ENCODE results near the gene ZBTB43. TPM values are rescaled to one million over a fixed set of nuclear protein-coding genes. Genes with fewer than 3 reads are reported as not detected.

Gene ZBTB43
- total and polyA plus RNA-seq, 10 of the 15 experiments (the other 5 are each of a cell fraction or from before 2014, with no cell fraction given) = 2.4 to 19.3 (median 8.7) TPM

GRCh38 chr9:126761274-126761673, 43.6 kb upstream of the ZBTB43 start:
- FAIRE-seq = no peak
- H3K79me2 ChIP-seq (ENCODE audit: control insufficient read depth, insufficient read depth, low read length) = no peaks in the 10 kb centered on the region
- ATAC-seq = no peak
- no peak overlapping the region for H3K4me3 ChIP-seq
- TF ChIP-seq PKNOX1 (IDR thresholded peaks at IDR 0.05) = no peak
- TF ChIP-seq JUND (IDR thresholded peaks at IDR 0.05; ENCODE audit: low read depth, low read length) = no peak
- TF ChIP-seq MTA3 (IDR thresholded peaks at IDR 0.05; ENCODE audit: borderline replicate concordance, low read length) = no peak
- no peak for TF ChIP-seq MYB (IDR thresholded peaks at IDR 0.05; ENCODE audit: borderline replicate concordance, low read depth, low read length)
- no peak for TF ChIP-seq SUZ12 (IDR thresholded peaks at IDR 0.05; ENCODE audit: unreplicated experiment)
- TF ChIP-seq IRF3 (IDR thresholded peaks at IDR 0.05) = no peak
- TF ChIP-seq STAT1 (conservative IDR thresholded peaks at IDR 0.05) = no peak
- TF ChIP-seq E2F8 (IDR thresholded peaks at IDR 0.05; ENCODE audit: low read depth, partially characterized antibody) = no peak
- TF ChIP-seq ZNF384 (IDR thresholded peaks at IDR 0.05; ENCODE audit: borderline replicate concordance, low read depth, low read length) = no peak
- TF ChIP-seq ZBED1 (IDR thresholded peaks at IDR 0.05; ENCODE audit: borderline replicate concordance) = no peak
- TF ChIP-seq NR2F1 (conservative IDR thresholded peaks at IDR 0.05) = no peak
- no peak for TF ChIP-seq IKZF1 (conservative IDR thresholded peaks at IDR 0.05)
- TF ChIP-seq E4F1 (IDR thresholded peaks at IDR 0.05; ENCODE audit: borderline replicate concordance, partially characterized antibody) = no peak
- no peak for TF ChIP-seq TCF12 (IDR thresholded peaks at IDR 0.05; ENCODE audit: low read depth, low read length)
- TF ChIP-seq TCF7 (IDR thresholded peaks at IDR 0.05; ENCODE audit: borderline replicate concordance) = no peak
- no peak for DNase-seq (ENCODE audit: low read depth, low spot score)
- H3K27ac ChIP-seq (ENCODE audit: control insufficient read depth, insufficient read depth) = no peak overlapping the region
- no TSS peak for BruUV-seq (replicated peaks)
- H3K9me3 ChIP-seq (replicated peaks; ENCODE audit: control insufficient read depth, insufficient read depth, low read length) = no peaks in the 10 kb centered on the region
- in situ Hi-C loops (cut with MboI) = no loop called here
- ChIA-PET SMC1A (ENCODE audit: uncharacterized antibody, unreplicated experiment) (no interaction called here), RAD21 (ENCODE audit: unreplicated experiment) (no interaction called here), CTCF (interaction anchor here (2.2 kb wide), 1 partner anchor 56 kb away, joined by 11 read pairs; no protein-coding TSS in a partner anchor), POLR2A (no interaction called here)
- intact Hi-C loops (cut with micrococcal nuclease; ENCODE audit: unreplicated experiment) = no loop called here
- no peak overlapping the region for H3K9ac ChIP-seq (ENCODE audit: control insufficient read depth, insufficient read depth, low read length)
- H4K20me1 ChIP-seq (ENCODE audit: control insufficient read depth, insufficient read depth) = no peaks in the 10 kb centered on the region
- no peaks in the 10 kb centered on the region; a peak in 1 of 4 replicates for H3K27me3 ChIP-seq (replicated peaks in 1 of 2; ENCODE audit: control insufficient read depth in 2 of 2, insufficient read depth in 2 of 2, low read length in 1 of 2)
- no peak overlapping the region for H2AFZ ChIP-seq (ENCODE audit: control insufficient read depth, low read depth, low read length)
- WGBS (ENCODE audit: insufficient coverage, insufficient replicate concordance, low lambda C conversion rate, missing lambda C conversion rate) = 50% methylated on average over 8 of the region's 8 CpGs
- H3K4me1 ChIP-seq (ENCODE audit: control insufficient read depth, insufficient read depth, low read length) = no peaks in the 10 kb centered on the region
- H3K36me3 ChIP-seq (ENCODE audit: control insufficient read depth in 2 of 2, insufficient read depth in 2 of 2, low read length in 1 of 2) = no peaks in the 10 kb centered on the region
- H3K4me2 ChIP-seq (ENCODE audit: control insufficient read depth, insufficient read depth) = no peak overlapping the region
